ENCODE data around the gene EMILIN3. TPM values are rescaled to one million over a fixed set of nuclear protein-coding genes. Genes with fewer than 3 reads are reported as not detected.

EMILIN3 gene
- total and polyA plus RNA-seq, 2 of the 8 experiments (the other 6 are each of a cell fraction or from before 2014, with no cell fraction given), result 3.8 to 5.2 TPM

DNA sequence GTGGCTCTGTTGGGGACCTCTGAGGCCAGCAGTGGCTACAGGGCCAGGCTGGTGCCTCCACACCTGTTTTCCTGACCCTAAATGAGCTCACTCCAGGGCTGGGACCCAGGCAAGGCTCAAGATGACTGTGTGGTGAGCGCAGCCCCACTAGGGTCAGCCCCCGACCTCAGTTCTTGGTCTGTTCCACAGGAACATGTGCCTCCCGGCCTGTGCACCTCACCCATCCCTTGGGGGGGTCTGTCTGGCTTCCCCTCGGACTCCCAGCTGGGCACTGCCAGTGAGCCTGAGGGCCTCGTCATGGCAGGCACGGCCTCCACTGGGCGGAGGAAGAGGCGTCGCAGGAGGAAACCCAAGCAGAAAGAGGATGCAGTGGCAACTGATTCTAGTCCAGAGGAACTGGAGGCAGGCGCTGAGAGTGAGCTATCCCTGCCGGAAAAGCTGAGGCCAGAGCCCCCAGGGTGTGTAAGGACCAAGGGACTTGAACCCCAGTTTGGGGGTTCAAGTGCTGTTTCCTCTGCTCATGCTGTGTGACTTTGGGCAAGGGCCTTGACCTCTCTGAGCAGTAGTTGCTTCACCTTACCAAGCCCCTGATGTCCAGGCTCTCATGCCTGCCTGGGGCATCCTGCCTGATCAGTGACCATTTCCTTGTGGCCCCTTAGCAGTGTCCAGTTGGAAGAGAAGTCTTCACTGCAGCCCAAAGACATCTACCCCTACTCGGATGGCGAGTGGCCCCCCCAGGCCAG lies 18.0 kb downstream of the EMILIN3 start:
- H2BK120ac ChIP-seq (replicated peaks; ENCODE audit: low read depth, low read length), result no peak overlapping the region
- no peak overlapping the region for H3K18ac ChIP-seq (ENCODE audit: extremely low read depth, low read length)
- no peaks in the 10 kb centered on the region for H3K9me3 ChIP-seq (ENCODE audit: insufficient read depth in 2 of 2, low read depth in 1 of 2, low read length in 1 of 2)
- no peak overlapping the region for H2BK12ac ChIP-seq (ENCODE audit: low read depth, low read length)
- H3K23me2 ChIP-seq (ENCODE audit: low read depth, low read length), result no peaks in the 10 kb centered on the region; the same call in 1 of the 2 replicates
- H3K23ac ChIP-seq (ENCODE audit: insufficient read length), result no peak overlapping the region
- no peaks in the 10 kb centered on the region for H3K36me3 ChIP-seq (ENCODE audit: control insufficient read depth in 2 of 4, insufficient read depth in 4 of 4, low read length in 3 of 4)
- no peak overlapping the region for H3K4me3 ChIP-seq (ENCODE audit: extremely low read depth in 1 of 4, insufficient read depth in 2 of 4, low read depth in 3 of 4, low read length in 4 of 4)
- no peak overlapping the region for H3K9ac ChIP-seq (replicated peaks in 1 of 4; ENCODE audit: extremely low read depth in 1 of 4, low read depth in 3 of 4, low read length in 3 of 4)
- no peak overlapping the region for H2AK5ac ChIP-seq (ENCODE audit: low read depth, low read length)
- no peaks in the 10 kb centered on the region for H3K79me2 ChIP-seq (ENCODE audit: control insufficient read depth in 1 of 2, insufficient read depth in 2 of 2, low read length in 2 of 2)
- no peak overlapping the region for H3K56ac ChIP-seq (replicated peaks; ENCODE audit: insufficient read length, low read depth, low read length)
- no peak overlapping the region for H2BK20ac ChIP-seq (ENCODE audit: low read length)
- no peak overlapping the region for H2BK15ac ChIP-seq (ENCODE audit: low read length)
- no peak overlapping the region for H3K14ac ChIP-seq (ENCODE audit: insufficient read length)
- TF ChIP-seq TCF12 (IDR thresholded peaks at IDR 0.05; ENCODE audit: low read depth, low read length) (no peak), NRF1 (IDR thresholded peaks at IDR 0.05; ENCODE audit: low read depth, low read length) (no peak), CHD2 (IDR thresholded peaks at IDR 0.05; ENCODE audit: low read length) (no peak), SP2 (IDR thresholded peaks at IDR 0.05; ENCODE audit: low read length) (no peak), KDM1A (IDR thresholded peaks at IDR 0.05; ENCODE audit: borderline replicate concordance, low read length) (0 out of 2 replicates have a peak, but pooled peaks have one; percentile 35)
- no peaks in the 10 kb centered on the region; a peak in 1 of 7 replicates for H3K4me1 ChIP-seq (replicated peaks in 1 of 4; ENCODE audit: control insufficient read depth in 3 of 4, insufficient read depth in 4 of 4, low read length in 3 of 4)
- WGBS, 2 experiments (ENCODE audit: extremely low coverage in 1 of 2, insufficient coverage in 1 of 2, insufficient read length in 1 of 2, insufficient replicate concordance in 2 of 2, low coverage in 1 of 2, low lambda C conversion rate in 2 of 2, missing lambda C conversion rate in 1 of 2), result 92% methylated on average over 12 of the region's 13 CpGs; no CpG with 5 or more reads in 1 of the 2 experiments
- FAIRE-seq, result no peak
- H4K5ac ChIP-seq (ENCODE audit: insufficient read length, low read depth, low read length), result no peak overlapping the region
- H3K4me2 ChIP-seq (ENCODE audit: insufficient read depth in 1 of 2, low read depth in 2 of 2, low read length in 2 of 2), result no peak overlapping the region
- no peaks in the 10 kb centered on the region for H3K79me1 ChIP-seq (ENCODE audit: low read depth, low read length)
- H4K20me1 ChIP-seq (replicated peaks in 1 of 2; ENCODE audit: control insufficient read depth in 1 of 2, insufficient read depth in 2 of 2, low read length in 2 of 2), result peaks cover 0 to 1% of the 10 kb centered on the region in 2 experiments
- H4K8ac ChIP-seq (ENCODE audit: extremely low read depth, insufficient read depth, low read length), result no peak overlapping the region
- H2BK5ac ChIP-seq (ENCODE audit: low read depth, low read length), result no peak overlapping the region
- ChIA-PET POLR2A (ENCODE audit: partially characterized antibody) (no interaction called here), CTCF (ENCODE audit: partially characterized antibody) (interaction anchor here (1.0 to 3.5 kb wide), 4 partner anchors 8 to 214 kb away, joined by 3 to 23 read pairs (median 4); partner anchors contain the start of gene LPIN3)
- H2AFZ ChIP-seq (ENCODE audit: low read length), result no peak overlapping the region
- no peak overlapping the region for H4K91ac ChIP-seq (replicated peaks; ENCODE audit: insufficient read length, low read length)
- H3K27me3 ChIP-seq (replicated peaks in 1 of 4; ENCODE audit: control insufficient read depth in 3 of 4, extremely low read depth in 1 of 4, insufficient read depth in 3 of 4, low read length in 3 of 4), result no peaks in the 10 kb centered on the region
- H3K4ac ChIP-seq (replicated peaks; ENCODE audit: insufficient read length, low read depth, low read length), result no peak overlapping the region
- no peak for DNase-seq (ENCODE audit: low read depth in 1 of 2, low spot score in 2 of 2)
- no peak overlapping the region for H3K27ac ChIP-seq (ENCODE audit: low read depth, low read length)

Measured in H1 (cell line).